HCT116 (cell line): ENCODE results near the gene PGRMC2. TPM values are rescaled to one million over a fixed set of nuclear protein-coding genes. Genes with fewer than 3 reads are reported as not detected.
A peak's percentile ranks its signal among the peaks of the same experiment; 100 is the strongest.

Experiments used
- ATAC-seq: fragments of 200-7000 bp; cut with Tn5 transposase; 2 replicates; pipeline ENCODE4 v1.9.1; 2020; ENCODE audit warnings: mild to moderate bottlenecking, moderate library complexity
- BruUV-seq: library from RNA; stranded (reverse); fragments of 400-500 nt; replicated peaks from 2 replicates; lab custom pipeline; 2021; lab: Mats Ljungman, UMichigan
- CTCF ChIA-PET: fragments of 300-600 bp; sonication (Branson Sonifier 250); formaldehyde crosslinking; loops from one replicate; lab custom pipeline; 2021; ENCODE audit warnings: antibody characterized with exemption; lab: Charles Lee
- POLR2A ChIA-PET: fragments of 300-600, 350-600 bp; sonication (Branson Sonifier 250); formaldehyde crosslinking; loops from one replicate; lab custom pipeline; 2021; ENCODE audit warnings: antibody characterized with exemption; lab: Charles Lee
- RAD21 ChIA-PET, 2 experiments: fragments of 300-600 bp; sonication (Branson Sonifier 250); formaldehyde crosslinking; loops; one replicate each; lab custom pipeline; 2023; ENCODE audit warnings: low total read pairs in 2 of 2; ENCODE audit not compliant: uncharacterized antibody in 2 of 2, unreplicated experiment in 2 of 2, low non-redundant PET in 1 of 2; lab: Charles Lee
- DNase-seq: peaks from one replicate; pipeline ENCODE4 v3.0.0-alpha.2; 2010; ENCODE audit warnings: low read depth, low spot score
- H2AFZ ChIP-seq: fragments of 200-600 bp; shearing (Covaris generic), sonication (generic); 2 replicates; pipeline ENCODE4 v1.6.1; 2017; ENCODE audit warnings: low read depth, mixed run types, mixed read lengths, antibody characterized with exemption, low read length; ENCODE audit not compliant: poor library complexity, severe bottlenecking
- H3K27ac ChIP-seq: 2 replicates; pipeline ENCODE4 v1.5.1; 2012; ENCODE audit warnings: low read depth, low read length
- H3K27me3 ChIP-seq: fragments of 200-600 bp; sonication (generic); 2 replicates; pipeline ENCODE4 v1.6.1; 2016; ENCODE audit warnings: mixed run types, low read length, mixed read lengths; ENCODE audit not compliant: insufficient read depth
- H3K36me3 ChIP-seq, 2 experiments: fragments of 200-500 bp in 1 of 2; fragments of 200-600 bp in 1 of 2; sonication (Bioruptor generic) in 1 of 2; sonication (generic) in 1 of 2; 2 replicates each; pipeline versions ENCODE4 v1.5.1 to v1.6.1; 2014 to 2016; ENCODE audit warnings: low read length in 2 of 2, inconsistent platforms in 1 of 2, mixed read lengths in 1 of 2, mixed run types in 1 of 2; ENCODE audit not compliant: insufficient read depth in 2 of 2, control insufficient read depth in 1 of 2
- H3K4me1 ChIP-seq, 2 experiments: fragments of 200-600 bp in 1 of 2; sonication (generic) in 1 of 2; 2 replicates each; pipeline versions ENCODE4 v1.5.1 to v1.6.1; 2012 to 2017; ENCODE audit warnings: low read length in 2 of 2, inconsistent platforms in 1 of 2, mild to moderate bottlenecking in 1 of 2, mixed read lengths in 1 of 2, mixed run types in 1 of 2, moderate library complexity in 1 of 2; ENCODE audit not compliant: insufficient read depth in 2 of 2, control insufficient read depth in 1 of 2
- H3K4me2 ChIP-seq: fragments of 200-600 bp; sonication (generic); 2 replicates; pipeline ENCODE4 v1.6.1; 2017; ENCODE audit warnings: mixed run types, low read length, mixed read lengths
- H3K4me3 ChIP-seq, 2 experiments: fragments of 200-600 bp in 1 of 2; sonication (generic) in 1 of 2; replicated peaks in 1 of 2; 2 replicates each; pipeline ENCODE4 v1.5.1; 2011 to 2016; ENCODE audit warnings: low read length in 2 of 2, control low read depth in 1 of 2, low read depth in 1 of 2, mild to moderate bottlenecking in 1 of 2, mixed read lengths in 1 of 2, mixed run types in 1 of 2
- H3K79me2 ChIP-seq: fragments of 200-600 bp; sonication (generic); 2 replicates; pipeline ENCODE4 v1.6.1; 2017; ENCODE audit warnings: mild to moderate bottlenecking, mixed run types, low read length, moderate library complexity, mixed read lengths; ENCODE audit not compliant: insufficient read depth
- H3K9ac ChIP-seq: fragments of 200-600 bp; sonication (generic); 2 replicates; pipeline ENCODE4 v1.6.1; 2016; ENCODE audit warnings: low read length, mixed read lengths
- H3K9me2 ChIP-seq: fragments of 200-600 bp; sonication (generic), shearing (Covaris generic); 2 replicates; pipeline ENCODE4 v1.6.1; 2017; ENCODE audit warnings: mixed run types, mild to moderate bottlenecking, moderate library complexity; ENCODE audit not compliant: insufficient read depth
- H3K9me3 ChIP-seq, 2 experiments: fragments of 200-500 bp in 1 of 2; fragments of 200-600 bp in 1 of 2; sonication (Bioruptor generic) in 1 of 2; sonication (generic) in 1 of 2; 2 replicates each; pipeline ENCODE4 v1.6.1; 2014 to 2017; ENCODE audit warnings: low read length in 2 of 2, mixed read lengths in 2 of 2, inconsistent platforms in 1 of 2, low read depth in 1 of 2, mild to moderate bottlenecking in 1 of 2, mixed run types in 1 of 2, moderate library complexity in 1 of 2; ENCODE audit not compliant: control insufficient read depth in 1 of 2, insufficient read depth in 1 of 2
- H4K20me1 ChIP-seq: fragments of 200-600 bp; sonication (generic), shearing (Covaris generic); 2 replicates; pipeline ENCODE4 v1.6.1; 2017; ENCODE audit warnings: mixed run types, mild to moderate bottlenecking, moderate library complexity; ENCODE audit not compliant: insufficient read depth
- CEBPB ChIP-seq: IDR thresholded peaks from 2 replicates; pipeline ENCODE4 v1.6.1; 2012; ENCODE audit warnings: low read depth
- EGR1 ChIP-seq: IDR thresholded peaks from 2 replicates; pipeline ENCODE4 v1.6.1; 2012; ENCODE audit warnings: low read depth
- ELF1 ChIP-seq: IDR thresholded peaks from 2 replicates; pipeline ENCODE4 v1.6.1; 2012; ENCODE audit warnings: low read depth, borderline replicate concordance
- EZH2 ChIP-seq: fragments of 200-600 bp; sonication (generic); IDR thresholded peaks from 2 replicates; pipeline ENCODE4 v1.6.1; 2017; ENCODE audit warnings: antibody characterized with exemption, mixed run types
- FOSL1 ChIP-seq: IDR thresholded peaks from 2 replicates; pipeline ENCODE4 v1.6.1; 2012; ENCODE audit warnings: low read depth
- JUND ChIP-seq: IDR thresholded peaks from 2 replicates; pipeline ENCODE4 v1.6.1; 2012
- RAD21 ChIP-seq: IDR thresholded peaks from 2 replicates; pipeline ENCODE4 v1.6.1; 2012; ENCODE audit warnings: low read depth, mild to moderate bottlenecking
- SIN3A ChIP-seq: IDR thresholded peaks from 2 replicates; pipeline ENCODE4 v1.6.1; 2012; ENCODE audit warnings: low read depth
- intact Hi-C: fragments of 100-400 bp; cut with micrococcal nuclease; formaldehyde crosslinking; loops from 2 replicates; pipeline ENCODE4 v1.10.0; 2022
- total RNA-seq: library from RNA; stranded (reverse); gene quantifications from one replicate; pipeline ENCODE4 v1.2.1, GENCODE V29; 2021; ENCODE audit not compliant: unreplicated experiment
- TF ChIP-seq, protein P1 (sequence below): IDR thresholded peaks from 2 replicates; pipeline ENCODE4 v1.6.1; 2012
- TF ChIP-seq, protein P2 (sequence below), 3 experiments: fragments of 200-600 bp in 1 of 3; sonication (generic) in 1 of 3; IDR thresholded peaks in 2 of 3; conservative IDR thresholded peaks in 1 of 3; 2 replicates each; pipeline ENCODE4 v1.5.1; 2012 to 2017; ENCODE audit warnings: low read depth in 2 of 3, low read length in 2 of 3, antibody characterized with exemption in 1 of 3, borderline replicate concordance in 1 of 3, control low read depth in 1 of 3, mild to moderate bottlenecking in 1 of 3, mixed read lengths in 1 of 3, mixed run types in 1 of 3, moderate library complexity in 1 of 3; ENCODE audit not compliant: insufficient read depth in 1 of 3

The PGRMC2 gene
- total RNA-seq, 1 experiment from 2014 or later: 52.3 TPM

DNA sequence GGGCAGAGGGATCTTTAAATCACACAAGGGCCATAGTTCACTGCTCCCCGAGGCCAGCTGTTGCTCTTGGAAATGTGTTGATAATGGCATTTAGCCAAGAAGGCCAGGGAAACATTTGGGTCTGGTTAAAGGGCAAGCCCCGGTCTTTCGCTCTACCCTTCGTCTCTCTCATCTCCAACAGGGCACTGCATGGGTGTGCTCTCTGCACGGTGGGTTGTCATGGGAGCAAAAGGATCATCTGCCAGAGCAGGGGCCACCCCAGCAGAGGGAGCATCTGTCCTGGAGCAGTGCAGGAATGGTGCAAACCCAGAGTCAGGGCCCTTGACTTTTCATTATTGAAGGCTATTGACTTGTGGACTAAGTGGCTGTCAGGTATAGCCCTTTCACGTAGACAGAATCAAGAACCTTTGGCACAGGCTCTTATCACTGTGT, 22.7 kb upstream of the PGRMC2 start:
- peak; percentile 76 for ATAC-seq
- CTCF ChIA-PET: no interaction called here
- H3K27ac ChIP-seq: no peak overlapping the region

DNA sequence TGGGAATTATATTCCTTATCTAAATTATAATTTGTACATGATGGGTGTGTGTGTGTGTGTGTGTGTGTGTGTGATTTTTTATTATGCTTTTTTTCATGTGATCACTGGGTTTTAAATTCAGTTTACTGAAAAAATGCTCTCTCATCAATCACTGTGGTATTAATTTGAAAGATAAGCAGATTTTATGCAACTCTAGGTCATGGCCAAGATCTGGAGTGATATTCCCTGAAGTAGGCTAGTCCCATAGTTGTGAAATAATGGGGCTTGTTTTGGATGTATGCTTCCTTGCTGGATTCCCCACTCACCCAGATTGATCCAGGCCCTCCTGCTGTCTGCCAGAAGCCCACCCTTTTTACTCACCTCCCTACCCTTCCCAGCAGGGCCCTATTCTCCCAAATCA, 22.0 kb upstream of the PGRMC2 start:
- no peak overlapping the region for H3K9ac ChIP-seq
- no peaks in the 10 kb centered on the region for H4K20me1 ChIP-seq
- no peaks in the 10 kb centered on the region for H3K9me3 ChIP-seq
- RAD21 ChIA-PET: no interaction called here
- no TSS peak for BruUV-seq
- DNase-seq (no peak), ATAC-seq (no peak)
- H3K36me3 ChIP-seq: no peaks in the 10 kb centered on the region
- H3K4me1 ChIP-seq: no peaks in the 10 kb centered on the region; a peak in 1 of 4 replicates
- H2AFZ ChIP-seq: no peak overlapping the region
- no peaks in the 10 kb centered on the region for H3K27me3 ChIP-seq
- no peaks in the 10 kb centered on the region for H3K79me2 ChIP-seq
- CTCF ChIA-PET: no interaction called here
- H3K4me3 ChIP-seq: no peak overlapping the region
- no peak overlapping the region for H3K27ac ChIP-seq
- POLR2A ChIA-PET: no interaction called here
- no peak overlapping the region for H3K4me2 ChIP-seq
- TF ChIP-seq EGR1 (no peak), FOSL1 (no peak)
- intact Hi-C loops: no loop called here
- no peaks in the 10 kb centered on the region for H3K9me2 ChIP-seq

More for the DNA sequence above, 22.7 kb upstream of the PGRMC2 start:
- Histone ChIP-seq H3K4me2 (no peak overlapping the region), H3K79me2 (no peaks in the 10 kb centered on the region), H4K20me1 (no peaks in the 10 kb centered on the region), H2AFZ (no peak overlapping the region), H3K9ac (no peak overlapping the region), H3K4me1 (no peaks in the 10 kb centered on the region; a peak in 1 of 4 replicates), H3K36me3 (no peaks in the 10 kb centered on the region)
- POLR2A ChIA-PET: no interaction called here
- intact Hi-C loops: no loop called here
- TF ChIP-seq, protein P1, sequence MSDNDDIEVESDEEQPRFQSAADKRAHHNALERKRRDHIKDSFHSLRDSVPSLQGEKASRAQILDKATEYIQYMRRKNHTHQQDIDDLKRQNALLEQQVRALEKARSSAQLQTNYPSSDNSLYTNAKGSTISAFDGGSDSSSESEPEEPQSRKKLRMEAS: no peak
- TF ChIP-seq RAD21 (peak; percentile 16; the same call in 1 of the 2 replicates), EZH2 (no peak), CEBPB (no peak), ELF1 (no peak), SIN3A (no peak), JUND (no peak)
- TF ChIP-seq, protein P2, sequence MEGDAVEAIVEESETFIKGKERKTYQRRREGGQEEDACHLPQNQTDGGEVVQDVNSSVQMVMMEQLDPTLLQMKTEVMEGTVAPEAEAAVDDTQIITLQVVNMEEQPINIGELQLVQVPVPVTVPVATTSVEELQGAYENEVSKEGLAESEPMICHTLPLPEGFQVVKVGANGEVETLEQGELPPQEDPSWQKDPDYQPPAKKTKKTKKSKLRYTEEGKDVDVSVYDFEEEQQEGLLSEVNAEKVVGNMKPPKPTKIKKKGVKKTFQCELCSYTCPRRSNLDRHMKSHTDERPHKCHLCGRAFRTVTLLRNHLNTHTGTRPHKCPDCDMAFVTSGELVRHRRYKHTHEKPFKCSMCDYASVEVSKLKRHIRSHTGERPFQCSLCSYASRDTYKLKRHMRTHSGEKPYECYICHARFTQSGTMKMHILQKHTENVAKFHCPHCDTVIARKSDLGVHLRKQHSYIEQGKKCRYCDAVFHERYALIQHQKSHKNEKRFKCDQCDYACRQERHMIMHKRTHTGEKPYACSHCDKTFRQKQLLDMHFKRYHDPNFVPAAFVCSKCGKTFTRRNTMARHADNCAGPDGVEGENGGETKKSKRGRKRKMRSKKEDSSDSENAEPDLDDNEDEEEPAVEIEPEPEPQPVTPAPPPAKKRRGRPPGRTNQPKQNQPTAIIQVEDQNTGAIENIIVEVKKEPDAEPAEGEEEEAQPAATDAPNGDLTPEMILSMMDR (IDR thresholded peaks at IDR 0.05 in 2 of 3, conservative IDR thresholded peaks at IDR 0.05 in 1 of 3; ENCODE audit: borderline replicate concordance in 1 of 3, insufficient read depth in 1 of 3, low read depth in 2 of 3, low read length in 2 of 3): peak in 2 of 3 experiments; percentile 22 to 24; a peak in 1 of 6 replicates
- TF ChIP-seq, all 23 proteins: peak for 2
- no TSS peak for BruUV-seq
- DNase-seq: no peak
- no peaks in the 10 kb centered on the region for H3K27me3 ChIP-seq
- H3K9me2 ChIP-seq: no peaks in the 10 kb centered on the region
- no peaks in the 10 kb centered on the region for H3K9me3 ChIP-seq
- no peak overlapping the region for H3K4me3 ChIP-seq
- RAD21 ChIA-PET: no interaction called here
